Ishikawa (cell line): Measurements from ENCODE around the gene STX2.

Experiments
- CEBPB ChIP-seq: IDR thresholded peaks from 2 replicates; pipeline ENCODE4 v1.6.1; 2012
- CREB1 ChIP-seq: IDR thresholded peaks from 2 replicates; pipeline ENCODE4 v1.6.1; 2012; ENCODE audit warnings: low read depth
- EGR1 ChIP-seq: IDR thresholded peaks from 2 replicates; pipeline ENCODE4 v1.6.1; 2012
- EP300 ChIP-seq: IDR thresholded peaks from 2 replicates; pipeline ENCODE4 v1.6.1; 2012; ENCODE audit warnings: borderline replicate concordance
- FOXM1 ChIP-seq: IDR thresholded peaks from 2 replicates; pipeline ENCODE4 v1.6.1; 2012; ENCODE audit warnings: low read depth, borderline replicate concordance
- MAX ChIP-seq: IDR thresholded peaks from 2 replicates; pipeline ENCODE4 v1.6.1; 2012
- NFIC ChIP-seq: IDR thresholded peaks from 2 replicates; pipeline ENCODE4 v1.6.1; 2012
- RAD21 ChIP-seq: IDR thresholded peaks from 2 replicates; pipeline ENCODE4 v1.6.1; 2012; ENCODE audit warnings: low read depth
- TAF1 ChIP-seq: IDR thresholded peaks from 2 replicates; pipeline ENCODE4 v1.6.1; 2012; ENCODE audit warnings: low read depth, mild to moderate bottlenecking
- TCF12 ChIP-seq: IDR thresholded peaks from 2 replicates; pipeline ENCODE4 v1.6.1; 2012; ENCODE audit warnings: low read depth
- TEAD4 ChIP-seq: IDR thresholded peaks from 2 replicates; pipeline ENCODE4 v1.6.1; 2012
- USF1 ChIP-seq: IDR thresholded peaks from 2 replicates; pipeline ENCODE4 v1.6.1; 2012
- YY1 ChIP-seq: IDR thresholded peaks from 2 replicates; pipeline ENCODE4 v1.6.1; 2012; ENCODE audit warnings: low read depth
- ZBTB7A ChIP-seq: IDR thresholded peaks from 2 replicates; pipeline ENCODE4 v1.6.1; 2012; ENCODE audit warnings: low read depth
- TF ChIP-seq, protein P1 (sequence below): IDR thresholded peaks from 2 replicates; pipeline ENCODE4 v1.6.1; 2012; ENCODE audit warnings: low read depth, mild to moderate bottlenecking

Gene STX2

DNA sequence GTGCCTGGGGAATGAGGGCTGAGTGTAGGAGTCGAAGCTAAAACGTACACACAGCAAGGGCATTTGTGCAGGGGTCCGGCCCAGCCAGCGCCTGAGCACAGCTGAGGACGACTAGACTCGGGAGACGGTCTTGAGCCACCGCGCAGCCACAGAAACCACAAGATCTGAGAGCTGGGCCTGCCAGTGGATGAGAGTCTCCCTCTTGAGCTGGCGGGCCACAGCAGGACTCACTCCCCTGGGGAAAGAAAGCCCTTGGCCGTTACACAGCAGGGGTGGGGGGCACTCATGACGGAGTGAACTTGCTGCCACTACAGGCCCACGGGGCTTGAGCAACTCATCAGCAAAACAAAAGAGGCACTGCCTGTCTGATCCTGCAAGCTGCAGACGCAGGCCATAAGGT is 23.0 kb downstream of the STX2 start:
- TF ChIP-seq MAX: no peak
- no peak for TF ChIP-seq YY1
- TF ChIP-seq, protein P1, sequence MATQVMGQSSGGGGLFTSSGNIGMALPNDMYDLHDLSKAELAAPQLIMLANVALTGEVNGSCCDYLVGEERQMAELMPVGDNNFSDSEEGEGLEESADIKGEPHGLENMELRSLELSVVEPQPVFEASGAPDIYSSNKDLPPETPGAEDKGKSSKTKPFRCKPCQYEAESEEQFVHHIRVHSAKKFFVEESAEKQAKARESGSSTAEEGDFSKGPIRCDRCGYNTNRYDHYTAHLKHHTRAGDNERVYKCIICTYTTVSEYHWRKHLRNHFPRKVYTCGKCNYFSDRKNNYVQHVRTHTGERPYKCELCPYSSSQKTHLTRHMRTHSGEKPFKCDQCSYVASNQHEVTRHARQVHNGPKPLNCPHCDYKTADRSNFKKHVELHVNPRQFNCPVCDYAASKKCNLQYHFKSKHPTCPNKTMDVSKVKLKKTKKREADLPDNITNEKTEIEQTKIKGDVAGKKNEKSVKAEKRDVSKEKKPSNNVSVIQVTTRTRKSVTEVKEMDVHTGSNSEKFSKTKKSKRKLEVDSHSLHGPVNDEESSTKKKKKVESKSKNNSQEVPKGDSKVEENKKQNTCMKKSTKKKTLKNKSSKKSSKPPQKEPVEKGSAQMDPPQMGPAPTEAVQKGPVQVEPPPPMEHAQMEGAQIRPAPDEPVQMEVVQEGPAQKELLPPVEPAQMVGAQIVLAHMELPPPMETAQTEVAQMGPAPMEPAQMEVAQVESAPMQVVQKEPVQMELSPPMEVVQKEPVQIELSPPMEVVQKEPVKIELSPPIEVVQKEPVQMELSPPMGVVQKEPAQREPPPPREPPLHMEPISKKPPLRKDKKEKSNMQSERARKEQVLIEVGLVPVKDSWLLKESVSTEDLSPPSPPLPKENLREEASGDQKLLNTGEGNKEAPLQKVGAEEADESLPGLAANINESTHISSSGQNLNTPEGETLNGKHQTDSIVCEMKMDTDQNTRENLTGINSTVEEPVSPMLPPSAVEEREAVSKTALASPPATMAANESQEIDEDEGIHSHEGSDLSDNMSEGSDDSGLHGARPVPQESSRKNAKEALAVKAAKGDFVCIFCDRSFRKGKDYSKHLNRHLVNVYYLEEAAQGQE: no peak
- TF ChIP-seq FOXM1: no peak
- no peak for TF ChIP-seq CEBPB
- TF ChIP-seq TAF1: no peak
- TF ChIP-seq EGR1: no peak
- TF ChIP-seq USF1: no peak
- no peak for TF ChIP-seq CREB1
- no peak for TF ChIP-seq EP300
- TF ChIP-seq RAD21: no peak
- no peak for TF ChIP-seq ZBTB7A
- TF ChIP-seq TCF12: no peak
- no peak for TF ChIP-seq TEAD4
- no peak for TF ChIP-seq NFIC

DNA sequence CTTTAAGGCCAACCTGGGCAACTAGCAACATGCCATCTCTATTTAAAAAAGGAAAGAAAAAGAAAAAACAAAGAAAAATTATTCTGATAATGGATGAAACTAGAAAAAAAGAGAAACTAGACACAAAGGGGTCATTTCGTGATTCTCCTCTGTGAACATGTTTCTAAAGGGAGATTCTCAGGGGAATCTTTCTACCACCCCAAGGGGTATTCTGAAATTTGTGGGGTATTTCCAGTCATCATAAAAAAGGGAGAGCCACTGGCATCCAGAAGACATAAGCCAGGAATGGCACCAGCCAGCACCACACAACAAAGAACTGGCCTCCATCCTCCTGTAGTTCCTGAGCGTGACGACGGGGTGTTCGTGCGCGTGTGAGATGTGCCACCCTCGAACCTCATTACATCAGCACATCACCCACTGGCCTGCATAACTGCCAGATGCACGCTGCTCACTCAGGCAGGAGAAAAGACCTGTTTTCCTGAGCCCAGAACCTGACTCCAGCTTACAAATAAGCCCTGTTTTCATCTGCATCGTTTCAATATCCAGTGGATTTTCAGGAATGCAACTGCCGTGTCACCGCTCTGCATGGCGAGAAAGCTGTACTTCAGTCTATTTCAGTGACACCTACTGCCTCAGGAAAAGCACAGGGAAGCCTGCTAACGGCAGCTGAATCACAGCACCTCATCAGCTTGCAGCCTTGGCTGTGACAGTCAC is 23.9 kb downstream of the STX2 start:
- TF ChIP-seq TEAD4 (no peak), RAD21 (no peak), ZBTB7A (no peak), MAX (no peak), EP300 (no peak), EGR1 (no peak), FOXM1 (no peak), TCF12 (no peak), TAF1 (no peak), YY1 (no peak)

GRCh38 chr12:130813949-130814348 is 25.1 kb downstream of the STX2 start:
- TF ChIP-seq FOXM1 (no peak), TAF1 (no peak), RAD21 (no peak), NFIC (no peak), CREB1 (no peak), TCF12 (no peak), TEAD4 (no peak), USF1 (no peak), MAX (no peak), CEBPB (no peak), YY1 (no peak)

DNA sequence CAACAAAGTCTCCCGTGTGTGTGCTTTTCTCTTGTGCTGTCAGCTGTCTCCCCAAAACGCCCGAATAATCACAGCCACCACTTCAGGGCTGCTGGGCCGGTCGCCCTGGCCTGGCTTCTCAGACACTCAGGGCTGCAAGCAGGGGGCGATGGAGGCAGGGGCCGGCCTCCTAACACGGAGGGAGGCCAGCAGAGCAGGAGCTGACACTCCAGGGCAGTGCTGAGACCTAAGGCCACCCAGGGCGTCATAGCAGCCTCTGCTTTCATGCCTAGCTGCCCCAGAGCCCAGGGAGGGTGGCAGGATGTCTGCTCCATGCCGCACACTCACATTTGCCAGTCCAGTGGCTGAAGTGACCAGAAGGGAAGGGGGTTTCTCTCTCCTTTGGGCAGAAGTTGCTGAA is 25.6 kb downstream of the STX2 start:
- TF ChIP-seq FOXM1: no peak
- no peak for TF ChIP-seq USF1
- no peak for TF ChIP-seq TCF12
- no peak for TF ChIP-seq EGR1
- no peak for TF ChIP-seq TEAD4
- TF ChIP-seq ZBTB7A: no peak
- no peak for TF ChIP-seq MAX
- no peak for TF ChIP-seq EP300
- TF ChIP-seq CREB1: no peak
- no peak for TF ChIP-seq TAF1
- TF ChIP-seq, protein P1: no peak

DNA sequence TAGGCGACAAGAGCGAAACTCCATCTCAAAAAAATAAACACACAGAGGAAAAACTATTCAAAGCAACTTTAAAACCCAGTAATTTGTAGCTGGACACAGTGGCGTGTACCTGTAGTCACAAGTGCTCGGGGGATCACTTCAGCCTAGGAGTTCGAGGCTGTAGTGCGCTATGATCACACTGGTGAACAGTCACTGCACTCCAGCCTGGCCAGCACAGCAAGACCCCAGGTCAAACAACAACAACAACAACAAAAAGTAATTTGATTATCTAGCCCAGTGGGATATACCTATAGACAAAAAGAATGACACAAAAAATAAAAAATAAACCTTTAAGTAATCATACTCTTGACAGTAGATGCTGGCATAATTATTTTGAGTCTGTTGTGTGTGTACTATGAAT is 29.3 kb downstream of the STX2 start:
- no peak for TF ChIP-seq TAF1
- TF ChIP-seq ZBTB7A: no peak
- TF ChIP-seq TEAD4: no peak
- no peak for TF ChIP-seq NFIC
- no peak for TF ChIP-seq YY1
- TF ChIP-seq, protein P1: no peak
- no peak for TF ChIP-seq CREB1
- TF ChIP-seq MAX: no peak
- TF ChIP-seq USF1: no peak
- no peak for TF ChIP-seq EGR1
- no peak for TF ChIP-seq EP300
- TF ChIP-seq FOXM1: no peak
